ENCODE data around the gene SEMA6A.

- TF ChIP-seq POLR2A (IDR thresholded peaks at IDR 0.05; ENCODE audit: low read depth, low read length) (no peak), POLR2AphosphoS5 (IDR thresholded peaks at IDR 0.05; ENCODE audit: low read depth, low read length) (no peak), TAF1 (IDR thresholded peaks at IDR 0.05; ENCODE audit: borderline replicate concordance, low read depth, low read length) (no peak)
Observed at GRCh38 chr5:116448450-116448849, 126.2 kb downstream of the SEMA6A start.
